ENCODE data around the gene ZNF579. TPM values are rescaled to one million over a fixed set of nuclear protein-coding genes. Genes with fewer than 3 reads are reported as not detected.
A peak's percentile ranks its signal among the peaks of the same experiment; 100 is the strongest.

The ZNF579 gene
- total RNA-seq, 1 donor from 2014 or later = 2.1 TPM

DNA sequence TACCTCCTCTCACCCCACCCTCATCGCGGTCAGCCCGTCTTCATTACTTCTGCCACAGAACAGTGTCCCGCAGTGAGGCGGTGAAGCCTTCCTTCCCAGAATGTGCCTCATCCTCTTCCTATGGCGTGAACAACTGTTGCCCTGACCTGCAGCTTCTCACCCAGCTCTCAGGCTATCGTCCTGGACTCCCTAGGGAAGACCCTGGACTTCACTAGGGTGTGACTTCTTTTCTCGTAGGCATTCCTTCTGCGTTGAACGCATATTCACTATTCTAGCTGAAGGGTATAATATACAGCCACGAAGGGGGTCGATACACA, 25.8 kb upstream of the ZNF579 start:
- H4K20me1 ChIP-seq (ENCODE audit: low read depth) = peaks cover 47% of the 10 kb centered on the region
- peaks cover 18% of the 10 kb centered on the region for H3K36me3 Mint-ChIP-seq
- H3K4me3 Mint-ChIP-seq = peak overlapping the region; percentile 94
- H3K79me2 ChIP-seq (ENCODE audit: low read depth) = peaks cover 45% of the 10 kb centered on the region
- H3F3A ChIP-seq (ENCODE audit: low read depth) = peaks cover 39% of the 10 kb centered on the region
- no peaks in the 10 kb centered on the region for H3K36me3 ChIP-seq
- no peaks in the 10 kb centered on the region for H3K27me3 ChIP-seq
- peaks cover 41% of the 10 kb centered on the region for H3K4me1 Mint-ChIP-seq
- peaks cover 8% of the 10 kb centered on the region for H3K9me3 Mint-ChIP-seq
- peaks cover 7% of the 10 kb centered on the region for H3K4me1 ChIP-seq
- peaks cover 2% of the 10 kb centered on the region for H3K27me3 Mint-ChIP-seq (ENCODE audit: insufficient read depth, low read depth)
- H3K9me3 ChIP-seq (ENCODE audit: low read depth) = no peaks in the 10 kb centered on the region
- peak overlapping the region; percentile 88 for H3K27ac Mint-ChIP-seq
- peak overlapping the region; percentile 15 for H3K9ac ChIP-seq
- H2AFZ ChIP-seq (replicated peaks) = no peak overlapping the region
- peak overlapping the region; percentile 85 for H3K4me2 ChIP-seq
- H3K4me3 ChIP-seq = peak overlapping the region; percentile 85
- TF ChIP-seq, protein P1, sequence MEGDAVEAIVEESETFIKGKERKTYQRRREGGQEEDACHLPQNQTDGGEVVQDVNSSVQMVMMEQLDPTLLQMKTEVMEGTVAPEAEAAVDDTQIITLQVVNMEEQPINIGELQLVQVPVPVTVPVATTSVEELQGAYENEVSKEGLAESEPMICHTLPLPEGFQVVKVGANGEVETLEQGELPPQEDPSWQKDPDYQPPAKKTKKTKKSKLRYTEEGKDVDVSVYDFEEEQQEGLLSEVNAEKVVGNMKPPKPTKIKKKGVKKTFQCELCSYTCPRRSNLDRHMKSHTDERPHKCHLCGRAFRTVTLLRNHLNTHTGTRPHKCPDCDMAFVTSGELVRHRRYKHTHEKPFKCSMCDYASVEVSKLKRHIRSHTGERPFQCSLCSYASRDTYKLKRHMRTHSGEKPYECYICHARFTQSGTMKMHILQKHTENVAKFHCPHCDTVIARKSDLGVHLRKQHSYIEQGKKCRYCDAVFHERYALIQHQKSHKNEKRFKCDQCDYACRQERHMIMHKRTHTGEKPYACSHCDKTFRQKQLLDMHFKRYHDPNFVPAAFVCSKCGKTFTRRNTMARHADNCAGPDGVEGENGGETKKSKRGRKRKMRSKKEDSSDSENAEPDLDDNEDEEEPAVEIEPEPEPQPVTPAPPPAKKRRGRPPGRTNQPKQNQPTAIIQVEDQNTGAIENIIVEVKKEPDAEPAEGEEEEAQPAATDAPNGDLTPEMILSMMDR (IDR thresholded peaks at IDR 0.05) = no peak
- TF ChIP-seq EZH2phosphoT487 (IDR thresholded peaks at IDR 0.05) = no peak
- TF ChIP-seq EZH2 (IDR thresholded peaks at IDR 0.05) = no peak
- no peak overlapping the region for H3K27ac ChIP-seq
- DNase-seq (ENCODE audit: low spot score) = no peak

DNA sequence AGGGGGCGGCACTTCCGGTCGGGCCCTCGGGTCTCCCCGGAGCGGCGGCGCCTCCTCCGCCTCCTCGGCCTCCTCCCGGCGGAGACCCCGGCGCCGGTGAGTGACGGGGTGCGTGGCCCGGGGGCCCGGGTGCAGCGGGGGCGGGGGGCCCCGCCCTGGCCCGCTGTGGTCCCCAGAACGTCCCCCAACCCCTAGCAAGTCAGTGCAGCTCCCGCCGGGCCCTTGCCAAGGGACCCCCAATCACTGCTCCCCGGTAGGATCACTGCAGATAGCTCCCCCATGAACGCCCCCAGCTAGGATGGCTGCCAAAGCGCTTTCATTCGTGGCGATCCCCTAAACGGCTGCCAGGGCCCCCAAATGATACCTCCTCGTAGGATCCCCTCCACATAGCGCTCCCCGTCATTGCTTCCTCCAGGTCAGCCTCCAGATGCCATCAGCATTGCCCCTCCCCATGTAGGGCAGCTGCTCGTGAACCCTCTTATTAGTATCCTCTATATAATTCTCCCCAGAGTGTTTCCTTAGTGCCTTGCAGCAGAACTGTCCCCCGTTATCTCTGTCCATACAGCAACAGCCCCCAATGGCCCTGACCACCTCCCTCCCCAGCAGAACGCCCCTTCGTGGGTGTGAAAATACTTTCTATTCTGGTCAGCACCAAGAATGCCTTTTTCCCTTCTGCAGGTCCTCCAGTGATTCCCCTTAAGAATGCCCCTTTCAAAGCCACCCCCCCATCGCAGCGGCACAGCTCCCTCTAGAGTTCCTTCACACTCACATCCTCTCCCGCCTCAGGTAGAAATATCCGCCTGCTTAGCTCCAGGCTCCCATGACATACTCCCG, 25.2 kb upstream of the ZNF579 start, which contains the start of gene ZNF865:
ZNF865 (plus strand) TSS at position 11 of the 834 bp plus-strand sequence. CDS start 7,972 bp downstream, outside the sequence.
- H3K79me2 ChIP-seq (ENCODE audit: low read depth) = peaks cover 43% of the 10 kb centered on the region

DNA sequence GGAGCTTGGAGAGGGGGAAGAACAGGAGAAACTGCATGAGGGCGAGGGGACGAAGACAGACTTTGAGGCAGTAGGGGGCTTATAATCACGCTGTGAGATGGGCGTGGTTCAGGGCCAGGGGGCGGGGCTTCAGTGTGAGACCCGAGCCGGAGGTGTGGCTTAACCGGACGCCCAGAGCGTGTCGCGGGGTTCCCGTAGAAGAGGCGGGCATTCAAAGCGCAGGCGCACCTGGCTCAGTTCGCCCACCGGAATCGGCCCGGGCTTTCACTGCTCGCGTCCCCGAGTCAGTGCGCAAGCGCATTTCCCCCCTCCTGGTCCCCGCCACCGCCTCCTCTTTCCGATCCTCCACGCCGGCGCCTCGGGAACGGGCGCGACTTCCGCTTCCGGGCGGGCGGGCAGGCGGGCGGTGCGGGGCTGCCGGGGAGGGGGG, 24.6 kb upstream of the ZNF579 start:
- H3K4me1 Mint-ChIP-seq = peaks cover 41% of the 10 kb centered on the region
- Histone ChIP-seq H3K27ac (peak overlapping the region; percentile 89), H2AFZ (replicated peaks) (no peak overlapping the region), H4K20me1 (ENCODE audit: low read depth) (peaks cover 35% of the 10 kb centered on the region), H3K4me2 (peak overlapping the region; percentile 85), H3K9me3 (ENCODE audit: low read depth) (no peaks in the 10 kb centered on the region), H3K36me3 (no peaks in the 10 kb centered on the region), H3F3A (ENCODE audit: low read depth) (peaks cover 49% of the 10 kb centered on the region), H3K9ac (no peak overlapping the region), H3K4me1 (peaks cover 7% of the 10 kb centered on the region), H3K79me2 (ENCODE audit: low read depth) (peaks cover 37% of the 10 kb centered on the region), H3K27me3 (no peaks in the 10 kb centered on the region), H3K4me3 (peak overlapping the region; percentile 85)
- TF ChIP-seq EZH2phosphoT487 (IDR thresholded peaks at IDR 0.05) (no peak), EZH2 (IDR thresholded peaks at IDR 0.05) (no peak)
- TF ChIP-seq, protein P1 (IDR thresholded peaks at IDR 0.05) = no peak
- H3K9me3 Mint-ChIP-seq = peaks cover 8% of the 10 kb centered on the region
- peaks cover 18% of the 10 kb centered on the region for H3K36me3 Mint-ChIP-seq
- peak overlapping the region; percentile 72 for H3K27ac Mint-ChIP-seq
- H3K27me3 Mint-ChIP-seq (ENCODE audit: insufficient read depth, low read depth) = peaks cover 2% of the 10 kb centered on the region
- peak overlapping the region; percentile 83 for H3K4me3 Mint-ChIP-seq
- DNase-seq (ENCODE audit: low spot score) = peak; percentile 99

More for the DNA sequence above, 25.2 kb upstream of the ZNF579 start, which contains the start of gene ZNF865:
- peaks cover 45% of the 10 kb centered on the region for H3F3A ChIP-seq (ENCODE audit: low read depth)
- no peak within 1 kb of the TSS for H2AFZ ChIP-seq (replicated peaks)
- H3K9ac ChIP-seq = peak within 1 kb of the TSS; percentile 73
- H3K4me1 ChIP-seq = peaks cover 7% of the 10 kb centered on the region
- H3K27me3 Mint-ChIP-seq (ENCODE audit: insufficient read depth, low read depth) = peaks cover 2% of the 10 kb centered on the region
- peak within 1 kb of the TSS; percentile 85 for H3K4me3 ChIP-seq
- no peaks in the 10 kb centered on the region for H3K36me3 ChIP-seq
- peaks cover 42% of the 10 kb centered on the region for H3K4me1 Mint-ChIP-seq
- no peaks in the 10 kb centered on the region for H3K9me3 ChIP-seq (ENCODE audit: low read depth)
- H3K27ac Mint-ChIP-seq = peak within 1 kb of the TSS; percentile 88
- H3K4me3 Mint-ChIP-seq = peak within 1 kb of the TSS; percentile 94
- H3K27ac ChIP-seq = peak within 1 kb of the TSS; percentile 89
- H4K20me1 ChIP-seq (ENCODE audit: low read depth) = peaks cover 42% of the 10 kb centered on the region
- H3K27me3 ChIP-seq = no peaks in the 10 kb centered on the region
- TF ChIP-seq EZH2 (IDR thresholded peaks at IDR 0.05) (no peak), EZH2phosphoT487 (IDR thresholded peaks at IDR 0.05) (no peak)
- TF ChIP-seq, protein P1 (IDR thresholded peaks at IDR 0.05) = peak; percentile 76
- peaks cover 8% of the 10 kb centered on the region for H3K9me3 Mint-ChIP-seq
- DNase-seq (ENCODE audit: low spot score) = peak; percentile 92
- H3K36me3 Mint-ChIP-seq = peaks cover 18% of the 10 kb centered on the region
- peak within 1 kb of the TSS; percentile 85 for H3K4me2 ChIP-seq

Measured in neural progenitor cell (in vitro differentiated cells).